GM21367 (cell line): ENCODE results near the gene RPGR.

Experiments
- ATAC-seq: cut with Tn5 transposase; IDR thresholded peaks from one replicate; pipeline ENCODE4 v1.9.1; 2021; ENCODE audit not compliant: unreplicated experiment

Gene RPGR

DNA sequence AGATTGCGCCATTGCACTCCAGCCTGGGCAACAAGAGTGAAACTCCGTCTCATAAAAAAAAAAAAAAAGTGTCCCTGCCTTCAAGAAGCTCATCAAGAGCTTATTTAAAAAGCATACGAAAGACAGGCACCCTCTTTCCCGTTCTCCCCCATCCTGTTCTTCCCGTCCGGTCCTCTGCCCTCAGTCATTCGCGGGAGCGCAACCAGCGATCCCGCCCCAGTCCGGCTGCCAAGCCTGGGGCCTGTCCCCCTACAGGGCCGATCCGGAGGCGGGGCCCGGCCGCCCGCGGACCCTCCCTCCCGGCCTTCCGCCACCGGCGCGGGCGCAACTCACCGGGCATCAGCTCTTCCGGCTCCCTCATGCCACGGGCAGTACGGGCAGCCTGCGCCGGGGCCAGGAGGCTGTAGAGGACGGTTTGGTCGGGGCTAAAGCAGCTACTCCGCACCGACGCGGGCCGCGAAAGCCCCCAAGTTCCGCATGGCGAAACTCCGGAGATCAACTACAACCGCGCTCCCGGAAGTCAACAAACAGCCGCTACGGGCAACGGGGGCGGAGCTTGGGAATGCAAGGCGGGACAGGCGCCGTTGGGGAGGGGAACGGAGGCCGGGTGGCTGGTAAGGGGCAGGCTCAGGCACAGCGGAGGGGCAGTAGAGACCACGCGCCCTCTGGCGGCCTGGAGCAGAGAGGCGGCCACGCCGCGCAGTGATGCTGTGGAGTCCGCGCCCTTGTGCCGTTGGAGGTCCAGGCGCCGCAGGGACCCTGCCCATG, at the start of gene RPGR:
Gene RPGR, minus strand, starts transcription at position 503 of the 768 bp plus-strand sequence. Its CDS starts 142 bp downstream, at position 361.
- ATAC-seq: peak; percentile 97

DNA sequence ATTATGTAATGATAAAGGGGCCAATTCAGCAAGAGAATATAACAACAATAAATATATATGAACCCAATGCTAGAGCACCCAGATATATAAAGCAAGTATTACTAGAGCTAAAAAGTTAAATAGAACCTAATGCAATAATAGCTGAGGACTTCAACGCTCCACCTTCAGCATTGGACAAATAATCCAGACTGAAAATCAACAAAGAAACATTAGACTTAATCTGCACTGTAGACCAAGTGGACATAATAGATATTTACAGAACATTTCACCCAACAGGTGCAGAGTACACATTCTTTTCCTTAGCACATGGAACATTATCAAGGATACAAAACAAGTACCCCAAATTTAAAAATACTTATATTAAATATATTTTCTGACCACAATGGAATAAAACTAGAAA, 49.4 kb upstream of the RPGR start:
- ATAC-seq: no peak

DNA sequence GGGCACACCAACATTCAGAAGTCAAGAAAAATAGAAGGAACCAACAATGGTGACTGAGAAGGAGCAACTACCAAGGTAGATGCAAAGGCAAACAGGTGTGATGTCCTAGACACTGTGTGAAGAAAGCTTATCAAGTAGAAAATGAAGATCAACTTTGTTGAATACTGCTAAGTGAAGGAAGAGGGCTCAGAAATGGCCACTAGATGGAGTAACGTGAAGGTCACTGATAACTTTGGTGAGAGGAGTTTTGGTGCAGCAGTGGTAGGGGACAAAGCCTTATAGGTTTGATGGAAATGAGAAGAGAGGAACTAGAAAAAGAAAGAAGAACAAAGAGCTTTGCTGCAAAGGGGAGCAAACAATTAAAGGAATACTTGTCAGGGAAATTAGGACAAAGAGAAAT, 48.6 kb upstream of the RPGR start:
- ATAC-seq: no peak

DNA sequence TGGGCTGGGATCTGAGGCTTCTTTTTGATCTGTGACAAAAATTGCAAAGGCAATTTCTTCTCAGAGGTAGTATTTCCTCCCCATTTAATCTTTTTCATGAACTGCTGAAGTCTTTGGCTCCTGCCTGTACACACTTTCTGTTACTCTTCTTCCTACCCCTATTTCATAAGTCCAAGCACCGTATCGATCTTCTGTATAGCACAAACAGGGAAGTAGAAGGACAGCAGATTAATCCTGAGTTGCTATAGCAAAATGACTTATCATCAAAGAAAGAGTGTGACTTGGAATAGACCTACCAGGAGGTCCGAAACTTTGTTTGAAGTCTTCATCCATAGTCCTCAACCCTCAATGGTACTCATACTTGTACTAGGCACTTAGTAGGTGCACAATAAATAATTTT, 47.1 kb upstream of the RPGR start:
- no peak for ATAC-seq

DNA sequence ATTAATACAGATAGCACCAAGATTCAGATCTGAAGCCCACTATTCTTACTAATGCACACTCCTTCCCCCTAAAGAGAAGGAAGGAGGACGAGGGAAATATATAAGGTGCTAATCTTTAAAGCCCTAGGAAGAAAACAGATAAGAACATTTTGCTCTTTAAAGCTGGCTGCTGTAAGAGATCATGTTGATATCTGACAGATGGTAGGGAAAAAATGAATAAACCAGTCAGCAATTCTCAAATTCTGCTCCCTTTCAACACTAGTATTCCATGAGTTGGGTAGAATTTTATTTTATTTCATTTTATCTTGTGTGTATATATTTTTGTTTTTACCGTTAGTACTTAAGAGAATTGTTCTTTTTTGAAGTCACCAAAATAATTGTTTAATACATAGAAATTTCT, 44.3 kb upstream of the RPGR start:
- ATAC-seq: no peak

GRCh38 chrX:38368774-38369173, 41.5 kb upstream of the RPGR start:
- ATAC-seq: no peak

DNA sequence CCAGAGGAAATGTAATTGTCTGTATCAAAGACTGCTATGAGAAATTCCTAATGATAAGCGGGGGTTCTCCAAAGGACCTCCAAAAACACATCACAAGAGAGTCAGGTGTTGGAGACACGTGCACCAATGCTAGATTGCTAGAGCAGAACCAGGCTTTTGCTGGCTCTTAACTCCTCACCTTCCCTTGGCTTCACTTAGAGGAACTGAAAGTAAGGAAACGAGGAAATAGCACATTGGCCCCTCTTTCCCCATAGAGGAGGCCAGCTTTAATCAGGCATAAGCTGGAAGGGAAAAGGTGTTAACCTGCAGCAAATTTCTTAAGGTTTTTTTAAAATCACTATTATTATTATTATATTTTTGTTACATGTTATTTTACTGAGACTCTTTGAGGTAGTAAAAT, 38.6 kb upstream of the RPGR start:
- ATAC-seq: no peak

- no peak for ATAC-seq
These were observed 35.7 kb upstream of the RPGR start for GRCh38 chrX:38363046-38363445.

DNA sequence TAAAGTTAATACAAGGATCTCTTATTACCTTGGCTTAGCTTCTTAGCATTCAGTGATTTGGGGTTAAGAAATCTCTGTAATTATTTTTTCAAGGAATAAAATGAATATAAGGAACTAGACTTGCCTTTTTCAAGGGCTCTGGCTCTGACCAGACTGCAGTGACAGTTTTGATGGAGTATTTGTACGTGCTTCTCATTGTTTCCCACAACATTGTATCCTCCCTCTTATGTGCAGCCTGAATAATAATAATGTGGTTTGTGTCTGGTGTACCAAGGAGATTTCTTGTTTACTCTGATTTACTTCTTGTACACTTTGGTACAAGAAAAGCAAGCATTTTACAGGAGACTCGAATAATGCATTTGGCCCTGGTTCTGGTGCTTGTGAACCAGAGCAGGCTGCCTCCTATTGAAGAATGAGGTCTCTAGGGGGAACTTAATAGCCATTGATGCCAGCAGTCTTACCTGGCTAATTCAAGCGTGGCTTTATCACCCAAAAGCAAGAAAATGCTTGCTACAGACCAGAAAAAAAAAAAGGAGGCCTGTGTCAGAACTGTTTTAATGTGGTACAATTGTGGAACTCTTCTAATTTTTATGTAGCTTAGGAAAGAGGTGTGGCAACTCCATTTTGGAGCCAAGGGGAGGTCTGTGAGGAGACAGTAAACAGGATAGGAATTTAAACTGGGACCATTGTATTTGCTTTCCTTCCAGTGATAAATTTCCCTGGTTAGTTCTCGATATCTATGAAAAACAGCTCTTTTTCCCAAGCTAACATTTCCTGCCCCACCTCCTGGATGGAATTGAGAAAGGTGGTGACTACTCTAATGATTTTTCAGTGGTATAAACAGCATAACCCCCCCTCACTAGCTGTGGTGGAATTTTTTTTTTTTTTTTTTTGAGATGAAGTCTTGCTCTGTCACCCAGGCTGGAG, 30.7 kb upstream of the RPGR start:
- no peak for ATAC-seq

DNA sequence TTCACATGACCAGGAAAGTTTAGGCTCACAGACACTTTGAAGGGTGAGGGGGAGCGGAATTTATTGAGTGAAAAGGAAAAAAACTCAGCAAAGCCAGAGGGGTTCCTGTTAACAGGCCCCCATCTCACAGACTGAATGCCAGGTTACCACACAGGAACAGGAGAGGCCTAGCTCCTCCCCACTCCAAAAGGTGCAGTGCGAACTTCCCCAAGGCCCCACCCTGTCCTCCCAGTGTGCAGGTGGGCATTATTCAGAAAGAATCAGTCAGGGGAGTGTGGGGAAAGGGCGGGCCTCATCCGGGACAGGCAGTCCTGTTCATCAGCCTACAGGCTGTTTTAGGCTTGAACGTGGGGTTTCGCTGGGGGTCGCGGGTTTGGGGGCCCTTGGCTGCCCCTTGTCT, 29.1 kb upstream of the RPGR start:
- ATAC-seq: no peak

GRCh38 chrX:38352362-38352761, 25.1 kb upstream of the RPGR start, which contains the start of gene OTC:
OTC (plus strand) TSS chrX:38352604; CDS start chrX:38352697, 93 bp downstream.
- ATAC-seq: no peak

DNA sequence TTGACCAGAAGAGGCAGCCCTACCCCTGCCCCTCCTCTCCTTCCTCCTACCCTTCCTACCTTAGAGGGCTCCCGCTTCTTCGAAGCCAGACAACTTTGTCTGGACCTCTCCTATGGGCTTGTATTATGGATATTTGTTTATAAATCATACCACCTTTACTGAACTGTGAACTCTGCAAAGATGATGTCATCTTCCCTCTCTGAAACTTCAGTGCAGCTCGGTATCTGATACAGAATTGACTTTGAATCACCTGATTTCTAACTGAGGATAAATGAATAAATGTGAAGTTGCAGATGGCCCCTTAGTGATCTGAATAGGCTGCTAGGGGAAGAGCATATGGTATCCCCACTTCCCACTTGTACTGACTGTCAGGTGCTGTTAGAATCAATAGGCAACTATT, 24.0 kb upstream of the RPGR start:
- no peak for ATAC-seq

- ATAC-seq: no peak
These were observed 19.8 kb upstream of the RPGR start for GRCh38 chrX:38347136-38347535.

DNA sequence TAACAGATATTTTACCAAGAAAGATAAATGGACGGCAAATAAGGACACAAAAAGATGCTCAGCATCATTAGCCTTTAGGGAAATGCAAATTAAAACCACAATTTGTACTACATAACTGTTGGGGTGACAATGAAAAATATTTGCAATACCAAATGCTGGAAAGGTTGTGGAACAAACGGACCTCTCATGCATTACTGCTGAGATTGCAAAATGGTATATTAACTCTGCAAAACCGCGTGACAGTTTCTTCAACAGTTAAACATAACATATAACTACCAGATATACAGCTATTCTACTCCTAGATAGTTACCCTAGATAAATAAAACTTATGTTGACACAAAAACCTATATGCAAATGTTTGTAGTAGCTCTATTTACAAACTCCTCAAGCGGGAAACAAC, 18.8 kb upstream of the RPGR start:
- ATAC-seq: no peak

GRCh38 chrX:38342853-38343778, 15.8 kb upstream of the RPGR start:
- ATAC-seq: no peak

GRCh38 chrX:38341442-38341841, 14.1 kb upstream of the RPGR start:
- no peak for ATAC-seq

- no peak for ATAC-seq
These were observed 9.4 kb upstream of the RPGR start for GRCh38 chrX:38336538-38337240.

GRCh38 chrX:38335382-38335781, 8.1 kb upstream of the RPGR start:
- no peak for ATAC-seq

DNA sequence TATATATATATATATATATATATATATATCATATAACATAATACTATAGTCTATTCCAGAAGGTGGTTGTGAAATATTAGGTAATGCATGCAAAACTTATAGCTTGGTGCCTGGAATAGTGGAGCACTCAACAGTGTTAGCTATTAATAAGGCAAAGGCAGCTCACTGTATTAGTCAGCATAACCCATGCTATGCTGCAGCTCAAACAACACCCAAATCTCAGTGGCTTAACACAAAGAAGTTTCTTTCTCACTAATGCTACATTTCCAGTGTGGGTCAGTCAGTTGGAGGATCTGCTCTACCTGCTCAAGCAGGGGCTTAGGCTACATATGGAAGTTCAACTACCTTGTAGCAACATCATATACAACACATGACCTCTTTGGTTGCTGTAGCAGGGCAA, 5.2 kb upstream of the RPGR start:
- ATAC-seq: no peak

DNA sequence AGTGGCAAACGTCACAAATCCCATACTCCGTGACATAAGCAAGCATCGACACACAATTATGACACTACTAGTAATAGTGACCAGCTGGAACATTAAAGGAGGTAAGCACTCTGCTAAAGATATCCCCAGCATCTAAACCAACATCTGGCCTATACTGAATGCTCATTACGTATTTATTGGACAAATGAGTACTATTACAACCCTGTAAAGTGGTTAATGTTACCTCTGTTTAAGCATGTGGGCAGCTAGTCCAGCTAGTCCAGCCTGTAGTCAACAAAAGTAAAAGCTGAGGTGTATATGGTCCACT, 419 bp upstream of the RPGR start:
- no peak for ATAC-seq

DNA sequence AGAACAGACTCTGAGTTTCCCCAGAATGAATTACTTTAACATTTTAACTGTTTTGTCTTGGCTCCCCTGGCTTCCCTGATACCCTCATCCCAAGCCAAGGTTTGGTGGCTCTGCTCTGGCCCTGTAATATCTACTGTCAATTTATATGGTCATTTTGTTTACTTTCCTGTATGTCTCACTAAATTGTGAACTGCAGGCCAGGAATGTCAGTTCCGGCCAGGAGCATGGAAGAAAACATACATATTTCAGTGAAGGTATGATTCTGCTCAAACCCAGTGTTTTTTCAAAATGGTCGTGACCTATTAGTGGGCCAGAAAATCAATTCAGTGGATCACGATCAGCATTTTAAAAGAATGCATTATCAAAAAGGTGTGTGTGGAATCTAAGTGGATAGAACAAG, 1.2 kb downstream of the RPGR start:
- ATAC-seq: no peak
